GM06990 (cell line): ENCODE data around the gene PTGER1.

Experiments used
- DNase-seq: peaks from one replicate; pipeline ENCODE4 v3.0.0-alpha.2; 2011; ENCODE audit not compliant: insufficient read length; ENCODE audit errors: extremely low read depth
- H3K27me3 ChIP-seq: replicated peaks from 2 replicates; pipeline ENCODE4 v1.6.0; 2011; ENCODE audit warnings: low read length; ENCODE audit not compliant: control insufficient read depth, insufficient read depth
- H3K36me3 ChIP-seq: 2 replicates; pipeline ENCODE4 v1.5.1; 2011; ENCODE audit warnings: low read length; ENCODE audit not compliant: control insufficient read depth, insufficient read depth
- H3K4me3 ChIP-seq: replicated peaks from 2 replicates; pipeline ENCODE4 v1.5.1; 2011; ENCODE audit warnings: low read depth, mild to moderate bottlenecking, control low read depth, low read length
- TF ChIP-seq, protein P1 (sequence below): IDR thresholded peaks from 2 replicates; pipeline ENCODE4 v1.5.1; 2011; ENCODE audit warnings: low read length, control low read depth, mild to moderate bottlenecking, inconsistent platforms; ENCODE audit not compliant: insufficient read depth, poor library complexity, severe bottlenecking

The PTGER1 gene

GRCh38 chr19:14477418-14478112 is 2.4 kb upstream of the PTGER1 start:
- DNase-seq, result no peak
- TF ChIP-seq, protein P1, sequence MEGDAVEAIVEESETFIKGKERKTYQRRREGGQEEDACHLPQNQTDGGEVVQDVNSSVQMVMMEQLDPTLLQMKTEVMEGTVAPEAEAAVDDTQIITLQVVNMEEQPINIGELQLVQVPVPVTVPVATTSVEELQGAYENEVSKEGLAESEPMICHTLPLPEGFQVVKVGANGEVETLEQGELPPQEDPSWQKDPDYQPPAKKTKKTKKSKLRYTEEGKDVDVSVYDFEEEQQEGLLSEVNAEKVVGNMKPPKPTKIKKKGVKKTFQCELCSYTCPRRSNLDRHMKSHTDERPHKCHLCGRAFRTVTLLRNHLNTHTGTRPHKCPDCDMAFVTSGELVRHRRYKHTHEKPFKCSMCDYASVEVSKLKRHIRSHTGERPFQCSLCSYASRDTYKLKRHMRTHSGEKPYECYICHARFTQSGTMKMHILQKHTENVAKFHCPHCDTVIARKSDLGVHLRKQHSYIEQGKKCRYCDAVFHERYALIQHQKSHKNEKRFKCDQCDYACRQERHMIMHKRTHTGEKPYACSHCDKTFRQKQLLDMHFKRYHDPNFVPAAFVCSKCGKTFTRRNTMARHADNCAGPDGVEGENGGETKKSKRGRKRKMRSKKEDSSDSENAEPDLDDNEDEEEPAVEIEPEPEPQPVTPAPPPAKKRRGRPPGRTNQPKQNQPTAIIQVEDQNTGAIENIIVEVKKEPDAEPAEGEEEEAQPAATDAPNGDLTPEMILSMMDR, result no peak
- Histone ChIP-seq H3K27me3 (peaks cover 1% of the 10 kb centered on the region; the same call in 1 of the 2 replicates), H3K4me3 (no peak overlapping the region), H3K36me3 (no peaks in the 10 kb centered on the region; the same call in none of the 2 replicates)

DNA sequence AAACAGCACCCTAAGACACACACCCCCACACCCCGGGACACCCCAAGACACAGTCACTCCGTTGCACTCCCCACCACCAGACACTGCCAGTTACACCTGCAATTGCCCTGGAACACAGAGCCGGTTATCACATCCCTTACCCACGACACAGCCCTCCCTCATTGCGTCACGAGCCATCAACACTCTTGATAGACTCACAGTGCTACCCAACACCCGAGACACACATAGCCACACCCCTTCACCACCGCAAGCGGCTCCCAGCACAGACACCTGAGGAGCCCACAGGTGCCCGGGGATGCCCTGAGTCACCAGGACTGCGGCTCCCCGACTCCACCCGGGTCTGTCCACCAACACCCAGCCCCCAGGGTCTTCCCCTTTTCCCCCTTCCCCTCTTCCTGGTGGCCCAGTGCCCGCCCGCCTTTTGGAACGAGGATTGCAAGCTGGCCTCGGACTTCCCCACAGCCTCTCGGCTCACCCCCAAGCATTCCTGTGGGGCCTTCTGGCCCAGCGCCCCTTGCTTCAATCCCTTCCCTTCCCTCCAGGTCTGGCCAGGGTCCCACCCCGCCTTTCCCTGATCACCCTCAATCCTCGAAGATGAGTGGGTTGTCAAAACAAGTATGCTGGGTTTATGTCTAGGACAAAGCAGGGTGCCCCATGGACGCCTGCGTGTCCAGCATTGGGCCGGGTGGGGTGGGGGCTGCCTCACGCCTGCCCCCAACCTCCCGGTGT is 1.7 kb upstream of the PTGER1 start:
- Histone ChIP-seq H3K36me3 (no peaks in the 10 kb centered on the region; the same call in 1 of the 2 replicates), H3K4me3 (no peak overlapping the region), H3K27me3 (peaks cover 1% of the 10 kb centered on the region; the same call in 1 of the 2 replicates)
- TF ChIP-seq, protein P1, result no peak
- DNase-seq, result no peak

DNA sequence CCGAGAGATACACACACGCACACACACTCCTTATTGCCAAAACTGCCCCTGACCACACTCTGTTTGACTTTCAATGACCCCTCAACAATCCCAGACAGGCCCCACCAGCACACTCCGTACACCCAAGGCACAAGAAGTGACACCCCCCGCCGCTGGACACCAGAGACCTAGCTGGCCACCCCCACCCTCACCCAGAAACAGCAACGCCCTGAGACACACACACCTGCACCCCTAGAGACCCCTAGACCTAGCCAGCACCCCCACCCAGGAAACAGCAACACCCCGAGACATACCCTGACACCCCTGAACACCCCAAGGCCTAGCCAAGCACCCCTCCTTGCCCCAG is 1.1 kb upstream of the PTGER1 start:
- Histone ChIP-seq H3K4me3 (no peak overlapping the region), H3K27me3 (peaks cover 1% of the 10 kb centered on the region; the same call in 1 of the 2 replicates), H3K36me3 (no peaks in the 10 kb centered on the region; the same call in 1 of the 2 replicates)
- no peak for DNase-seq
- TF ChIP-seq, protein P1, result no peak

GRCh38 chr19:14474827-14475226 is 327 bp downstream of the PTGER1 start:
- H3K27me3 ChIP-seq, result peaks cover 1% of the 10 kb centered on the region; the same call in 1 of the 2 replicates
- H3K4me3 ChIP-seq, result no peak overlapping the region
- no peak for DNase-seq

DNA sequence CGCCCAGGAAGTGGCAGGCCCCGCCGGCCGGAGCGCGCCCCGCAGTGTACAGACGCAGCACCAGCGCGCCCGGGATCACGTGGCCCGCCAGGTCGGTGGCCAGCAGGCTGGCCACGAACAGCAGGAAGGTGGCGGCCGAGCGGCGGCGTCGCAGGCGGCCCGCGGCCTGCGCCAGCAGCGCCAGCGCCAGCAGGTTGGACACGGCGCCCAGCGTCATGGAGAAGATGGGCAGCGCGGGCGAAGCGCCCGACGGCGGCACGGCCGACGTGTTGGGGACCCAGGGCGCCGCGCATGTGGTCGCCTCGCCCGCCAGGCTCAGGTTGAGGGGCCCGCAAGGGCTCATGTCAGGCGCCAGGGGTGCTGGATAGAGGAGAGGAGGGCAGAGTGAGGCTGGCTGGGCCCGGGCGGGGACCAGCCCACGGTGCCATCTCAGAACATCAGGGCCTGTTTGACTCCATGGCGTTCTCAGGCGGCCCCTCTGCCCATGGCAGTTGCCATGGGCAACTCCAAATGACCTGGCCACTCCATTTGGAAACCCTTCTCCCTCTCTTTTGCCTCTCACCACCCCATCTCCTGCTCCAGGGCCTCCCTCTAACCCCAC is 1.1 kb downstream of the PTGER1 start:
- no peak for DNase-seq
- Histone ChIP-seq H3K4me3 (no peak overlapping the region), H3K36me3 (peaks cover 10% of the 10 kb centered on the region), H3K27me3 (peaks cover 1% of the 10 kb centered on the region; the same call in 1 of the 2 replicates)
- TF ChIP-seq, protein P1, result no peak

More at GRCh38 chr19:14474827-14475226, 327 bp downstream of the PTGER1 start:
- peaks cover 6% of the 10 kb centered on the region for H3K36me3 ChIP-seq
- TF ChIP-seq, protein P1, result no peak
